ENCODE data around the gene PPM1A. TPM values are rescaled to one million over a fixed set of nuclear protein-coding genes. Genes with fewer than 3 reads are reported as not detected.

Gene PPM1A
- total and polyA plus RNA-seq, 2 of the 8 experiments (the other 6 are each of a cell fraction or from before 2014, with no cell fraction given), result 14.0 to 51.2 TPM

DNA sequence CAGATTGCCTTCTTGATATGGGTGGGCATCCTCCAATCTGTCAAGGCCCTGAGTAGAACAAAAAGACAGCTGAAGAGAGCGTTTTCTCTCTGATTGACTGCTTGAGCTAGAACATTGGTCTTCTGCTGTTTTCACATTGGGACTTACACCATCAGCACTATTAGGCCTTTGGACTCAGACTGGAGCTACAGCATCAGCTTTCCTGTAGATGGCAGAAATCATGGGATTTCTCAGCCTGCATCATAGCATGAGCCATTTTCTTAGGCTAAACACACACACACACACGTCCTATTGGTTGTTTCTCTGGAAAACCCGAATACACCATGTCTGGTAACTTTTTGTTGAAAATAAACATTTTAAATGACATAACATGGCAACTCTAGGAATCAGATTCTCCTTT is 15.8 kb upstream of the PPM1A start:
- H3K79me1 ChIP-seq (ENCODE audit: low read depth, low read length), result no peaks in the 10 kb centered on the region
- H3K4me3 ChIP-seq (ENCODE audit: extremely low read depth in 1 of 4, insufficient read depth in 2 of 4, low read depth in 3 of 4, low read length in 4 of 4), result no peak overlapping the region
- H3K9ac ChIP-seq (replicated peaks in 1 of 4; ENCODE audit: extremely low read depth in 1 of 4, low read depth in 3 of 4, low read length in 3 of 4), result no peak overlapping the region
- no peaks in the 10 kb centered on the region for H3K79me2 ChIP-seq (ENCODE audit: control insufficient read depth in 1 of 2, insufficient read depth in 2 of 2, low read length in 2 of 2)
- WGBS, 2 experiments (ENCODE audit: extremely low coverage in 1 of 2, insufficient coverage in 1 of 2, insufficient read length in 1 of 2, insufficient replicate concordance in 2 of 2, low coverage in 1 of 2, low lambda C conversion rate in 2 of 2, missing lambda C conversion rate in 1 of 2), result 83% methylated on average over 3 of the region's 3 CpGs; no CpG with 5 or more reads in 1 of the 2 experiments
- H2BK15ac ChIP-seq (ENCODE audit: low read length), result no peak overlapping the region
- no peaks in the 10 kb centered on the region for H3K36me3 ChIP-seq (ENCODE audit: control insufficient read depth in 2 of 4, insufficient read depth in 4 of 4, low read length in 3 of 4)
- DNase-seq (ENCODE audit: low read depth in 1 of 2, low spot score in 2 of 2) (no peak), FAIRE-seq (no peak)
- ChIA-PET POLR2A (ENCODE audit: partially characterized antibody) (no interaction called here), CTCF (ENCODE audit: partially characterized antibody) (interaction anchor here (1.1 to 1.7 kb wide), 2 partner anchors 8 to 12 kb away, joined by 3 to 4 read pairs; no protein-coding TSS in a partner anchor)
- no peak overlapping the region for H4K5ac ChIP-seq (ENCODE audit: insufficient read length, low read depth, low read length)
- no peak overlapping the region for H3K18ac ChIP-seq (ENCODE audit: extremely low read depth, low read length)
- H3K23ac ChIP-seq (ENCODE audit: insufficient read length), result no peak overlapping the region
- no peaks in the 10 kb centered on the region; a peak in 1 of 7 replicates for H3K4me1 ChIP-seq (replicated peaks in 1 of 4; ENCODE audit: control insufficient read depth in 3 of 4, insufficient read depth in 4 of 4, low read length in 3 of 4)
- H2AFZ ChIP-seq (ENCODE audit: low read length), result 0 out of 2 replicates have a peak overlapping the region, but pooled peaks have one; percentile 21
- no peak overlapping the region for H2BK5ac ChIP-seq (ENCODE audit: low read depth, low read length)
- peaks cover 0 to 6% of the 10 kb centered on the region in 2 experiments; a peak in 2 of 4 replicates for H3K9me3 ChIP-seq (ENCODE audit: insufficient read depth in 2 of 2, low read depth in 1 of 2, low read length in 1 of 2)
- H4K91ac ChIP-seq (replicated peaks; ENCODE audit: insufficient read length, low read length), result no peak overlapping the region
- H3K4me2 ChIP-seq (ENCODE audit: insufficient read depth in 1 of 2, low read depth in 2 of 2, low read length in 2 of 2), result no peak overlapping the region
- no peaks in the 10 kb centered on the region for H3K27me3 ChIP-seq (replicated peaks in 1 of 4; ENCODE audit: control insufficient read depth in 3 of 4, extremely low read depth in 1 of 4, insufficient read depth in 3 of 4, low read length in 3 of 4)
- H2AK5ac ChIP-seq (ENCODE audit: low read depth, low read length), result no peak overlapping the region
- H4K8ac ChIP-seq (ENCODE audit: extremely low read depth, insufficient read depth, low read length), result no peak overlapping the region
- no peak overlapping the region for H2BK12ac ChIP-seq (ENCODE audit: low read depth, low read length)
- H3K4ac ChIP-seq (replicated peaks; ENCODE audit: insufficient read length, low read depth, low read length), result no peak overlapping the region
- no peak overlapping the region for H3K27ac ChIP-seq (ENCODE audit: low read depth, low read length)
- no peak overlapping the region for H3K14ac ChIP-seq (ENCODE audit: insufficient read length)
- H3K56ac ChIP-seq (replicated peaks; ENCODE audit: insufficient read length, low read depth, low read length), result no peak overlapping the region
- no peak overlapping the region for H2BK20ac ChIP-seq (ENCODE audit: low read length)
- no peaks in the 10 kb centered on the region for H4K20me1 ChIP-seq (replicated peaks in 1 of 2; ENCODE audit: control insufficient read depth in 1 of 2, insufficient read depth in 2 of 2, low read length in 2 of 2)
- no peaks in the 10 kb centered on the region for H3K23me2 ChIP-seq (ENCODE audit: low read depth, low read length)
- H2BK120ac ChIP-seq (replicated peaks; ENCODE audit: low read depth, low read length), result no peak overlapping the region
- TF ChIP-seq BCL11A (IDR thresholded peaks at IDR 0.05; ENCODE audit: low read depth in 2 of 2, low read length in 2 of 2) (no peak), NRF1 (IDR thresholded peaks at IDR 0.05; ENCODE audit: low read depth, low read length) (no peak), TAF7 (optimal IDR thresholded peaks at IDR 0.05; ENCODE audit: borderline replicate concordance, low read depth, low read length) (no peak), NANOG (IDR thresholded peaks at IDR 0.05; ENCODE audit: insufficient read depth, low read depth, low read length, poor library complexity, severe bottlenecking) (no peak), SIX5 (IDR thresholded peaks at IDR 0.05; ENCODE audit: low read depth, low read length) (no peak), YY1 (IDR thresholded peaks at IDR 0.05; ENCODE audit: low read depth, low read length) (no peak), GTF2F1 (IDR thresholded peaks at IDR 0.05; ENCODE audit: borderline replicate concordance, low read depth, low read length) (no peak), CBX5 (IDR thresholded peaks at IDR 0.05; ENCODE audit: low read depth, low read length) (no peak), POLR2AphosphoS5 (IDR thresholded peaks at IDR 0.05; ENCODE audit: low read depth, low read length) (no peak), JUN (IDR thresholded peaks at IDR 0.05; ENCODE audit: low read depth, low read length) (no peak), CBX8 (IDR thresholded peaks at IDR 0.05; ENCODE audit: borderline replicate concordance, low read depth, low read length) (no peak), FOSL1 (IDR thresholded peaks at IDR 0.05; ENCODE audit: insufficient read depth, low read depth, low read length) (no peak), TAF1 (IDR thresholded peaks at IDR 0.05; ENCODE audit: low read depth, low read length) (no peak), JUND (IDR thresholded peaks at IDR 0.05; ENCODE audit: low read length) (no peak), PHF8 (conservative IDR thresholded peaks at IDR 0.05; ENCODE audit: low read depth, low read length) (no peak)

Data from H1 (cell line).